GM19372 (cell line): ENCODE data around the gene PCDHGB1.
"Not testable (repeated sequence)": the region's sequence is repeated elsewhere in the genome, so short reads cannot be mapped to it uniquely, and the experiment has no call there.

ENCODE experiments used
- ATAC-seq: cut with Tn5 transposase; IDR thresholded peaks from one replicate; pipeline ENCODE4 v1.9.1; 2021; ENCODE audit warnings: mild to moderate bottlenecking, low read depth, moderate library complexity; ENCODE audit not compliant: unreplicated experiment

Gene PCDHGB1

GRCh38 chr5:141375444-141376155, 25.7 kb downstream of the PCDHGB1 start:
- not testable (repeated sequence) for ATAC-seq

- no peak for ATAC-seq
These were observed 32.8 kb downstream of the PCDHGB1 start, which contains the start of gene PCDHGA7 for GRCh38 chr5:141382469-141383294. Gene PCDHGA7, plus strand, starts transcription at chr5:141382742. Its CDS starts 158 bp downstream, at chr5:141382900.

GRCh38 chr5:141383345-141383744, 33.4 kb downstream of the PCDHGB1 start:
- ATAC-seq: no peak

- no peak for ATAC-seq
These were observed 34.8 kb downstream of the PCDHGB1 start for GRCh38 chr5:141384471-141385267.

- not testable (repeated sequence) for ATAC-seq
These were observed 37.8 kb downstream of the PCDHGB1 start, which contains the start of gene PCDHGB4 for GRCh38 chr5:141387557-141388311. Gene PCDHGB4, plus strand, starts transcription at chr5:141387698. Its CDS starts 187 bp downstream, at chr5:141387885.

- ATAC-seq: no peak
These were observed 38.8 kb downstream of the PCDHGB1 start for GRCh38 chr5:141388661-141389060.

GRCh38 chr5:141389153-141390042, 39.5 kb downstream of the PCDHGB1 start:
- ATAC-seq: no peak

- ATAC-seq: no peak
These were observed 42.7 kb downstream of the PCDHGB1 start, which contains the start of gene PCDHGA8 for GRCh38 chr5:141392429-141393198. Gene PCDHGA8, plus strand, starts transcription at chr5:141392633. Its CDS starts 181 bp downstream, at chr5:141392814.

- ATAC-seq: no peak
These were observed 43.4 kb downstream of the PCDHGB1 start for GRCh38 chr5:141393267-141393666.

GRCh38 chr5:141394401-141395187, 44.7 kb downstream of the PCDHGB1 start:
- not testable (repeated sequence) for ATAC-seq

GRCh38 chr5:141397756-141398551, 48.1 kb downstream of the PCDHGB1 start, which contains the start of gene PCDHGB5:
Gene PCDHGB5, plus strand, starts transcription at chr5:141397947. Its CDS starts 181 bp downstream, at chr5:141398128.
- ATAC-seq: not testable (repeated sequence)

- no peak for ATAC-seq
These were observed 48.7 kb downstream of the PCDHGB1 start for GRCh38 chr5:141398608-141399007.

GRCh38 chr5:141399555-141400258, 49.8 kb downstream of the PCDHGB1 start:
- no peak for ATAC-seq
